Suprapubic skin (tissue), 4 donors: Measurements from ENCODE around the gene FLVCR2. TPM values are rescaled to one million over a fixed set of nuclear protein-coding genes. Genes with fewer than 3 reads are reported as not detected.

ENCODE experiments used
- DNase-seq, 2 donors: peaks; one replicate each; pipeline ENCODE4 v3.0.0-alpha.2; 2019; ENCODE audit warnings: low spot score in 2 of 2
- H3K27ac ChIP-seq: fragments of 200-600 bp; sonication (generic); one replicate; pipeline ENCODE4 v1.5.1; 2019
- H3K27me3 ChIP-seq: fragments of 200-600 bp; sonication (generic); one replicate; pipeline ENCODE4 v1.5.1; 2019
- H3K36me3 ChIP-seq: fragments of 200-600 bp; sonication (generic); one replicate; pipeline ENCODE4 v1.5.1; 2019
- H3K4me1 ChIP-seq: fragments of 200-600 bp; sonication (generic); one replicate; pipeline ENCODE4 v1.5.1; 2019
- H3K4me3 ChIP-seq: fragments of 200-600 bp; sonication (generic); one replicate; pipeline ENCODE4 v1.5.1; 2019; ENCODE audit warnings: mild to moderate bottlenecking
- H3K9me3 ChIP-seq: fragments of 200-600 bp; sonication (generic); one replicate; pipeline ENCODE4 v1.5.1; 2019
- EP300 ChIP-seq: sonication (generic); formaldehyde crosslinking; IDR thresholded peaks from one replicate; pipeline ENCODE4 v1.6.1; 2017; ENCODE audit warnings: antibody characterized with exemption
- POLR2A ChIP-seq, 2 donors: fragments of 450-650 bp; IDR thresholded peaks; one replicate each; pipeline ENCODE4 v1.6.1; 2017; ENCODE audit warnings: antibody characterized with exemption in 2 of 2, mild to moderate bottlenecking in 2 of 2, moderate library complexity in 2 of 2
- POLR2AphosphoS5 ChIP-seq, 3 donors: sonication (generic); formaldehyde crosslinking; IDR thresholded peaks; one replicate each; pipeline ENCODE4 v1.6.1; 2017; ENCODE audit warnings: antibody characterized with exemption in 3 of 3
- WGBS: methylation state at CpG from one replicate; pipeline ENCODE4 v1.1.5; 2018; 5-methylcytosine and 5-hydroxymethylcytosine counted together
- total RNA-seq, 4 donors: library from RNA; depleted of rRNA; stranded (reverse); fragments of >200 nt; gene quantifications; one replicate each; pipeline ENCODE4 v1.1.0, GENCODE V29; 2016
- TF ChIP-seq, protein P1 (sequence below), 2 donors: fragments of 200-600 bp in 1 of 2; fragments of 450-650 bp in 1 of 2; sonication (generic) in 1 of 2; IDR thresholded peaks; one replicate each; pipeline ENCODE4 v1.5.1; 2016 to 2019; ENCODE audit warnings: antibody characterized with exemption in 2 of 2, mild to moderate bottlenecking in 1 of 2, moderate library complexity in 1 of 2

The FLVCR2 gene
- total RNA-seq, 4 donors from 2014 or later, result 9.0 to 23.4 (median 17.4) TPM

DNA sequence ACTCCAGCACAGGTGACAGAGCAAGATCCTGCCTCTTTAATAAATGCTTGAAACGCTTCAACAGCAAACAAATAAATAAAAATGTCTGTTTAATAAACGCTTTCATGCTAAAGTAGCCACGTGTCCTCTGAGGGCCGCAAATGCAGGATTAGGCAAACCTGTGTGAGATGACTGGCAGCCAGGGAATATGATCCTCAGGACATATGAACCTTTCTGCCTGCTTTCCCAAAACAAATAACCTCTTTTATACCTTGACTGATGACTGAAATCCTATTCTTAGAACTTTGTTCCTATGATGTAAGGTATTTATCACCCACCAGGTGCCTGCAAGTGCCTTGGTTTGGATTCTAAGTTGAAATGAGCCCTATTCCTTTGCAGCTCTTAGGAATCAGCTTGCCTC lies 14.5 kb upstream of the FLVCR2 start:
- TF ChIP-seq POLR2AphosphoS5 (IDR thresholded peaks at IDR 0.05) (no peak), POLR2A (IDR thresholded peaks at IDR 0.05) (no peak), EP300 (no peak)
- TF ChIP-seq, protein P1, sequence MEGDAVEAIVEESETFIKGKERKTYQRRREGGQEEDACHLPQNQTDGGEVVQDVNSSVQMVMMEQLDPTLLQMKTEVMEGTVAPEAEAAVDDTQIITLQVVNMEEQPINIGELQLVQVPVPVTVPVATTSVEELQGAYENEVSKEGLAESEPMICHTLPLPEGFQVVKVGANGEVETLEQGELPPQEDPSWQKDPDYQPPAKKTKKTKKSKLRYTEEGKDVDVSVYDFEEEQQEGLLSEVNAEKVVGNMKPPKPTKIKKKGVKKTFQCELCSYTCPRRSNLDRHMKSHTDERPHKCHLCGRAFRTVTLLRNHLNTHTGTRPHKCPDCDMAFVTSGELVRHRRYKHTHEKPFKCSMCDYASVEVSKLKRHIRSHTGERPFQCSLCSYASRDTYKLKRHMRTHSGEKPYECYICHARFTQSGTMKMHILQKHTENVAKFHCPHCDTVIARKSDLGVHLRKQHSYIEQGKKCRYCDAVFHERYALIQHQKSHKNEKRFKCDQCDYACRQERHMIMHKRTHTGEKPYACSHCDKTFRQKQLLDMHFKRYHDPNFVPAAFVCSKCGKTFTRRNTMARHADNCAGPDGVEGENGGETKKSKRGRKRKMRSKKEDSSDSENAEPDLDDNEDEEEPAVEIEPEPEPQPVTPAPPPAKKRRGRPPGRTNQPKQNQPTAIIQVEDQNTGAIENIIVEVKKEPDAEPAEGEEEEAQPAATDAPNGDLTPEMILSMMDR (IDR thresholded peaks at IDR 0.05), result no peak
- no peak for DNase-seq
- no peaks in the 10 kb centered on the region for H3K9me3 ChIP-seq
- no peaks in the 10 kb centered on the region for H3K36me3 ChIP-seq
- H3K27me3 ChIP-seq, result peaks cover 3% of the 10 kb centered on the region
- H3K4me3 ChIP-seq, result no peak overlapping the region
- peaks cover 17% of the 10 kb centered on the region for H3K4me1 ChIP-seq
- 76% methylated on average over 4 of the region's 4 CpGs for WGBS
- no peak overlapping the region for H3K27ac ChIP-seq

DNA sequence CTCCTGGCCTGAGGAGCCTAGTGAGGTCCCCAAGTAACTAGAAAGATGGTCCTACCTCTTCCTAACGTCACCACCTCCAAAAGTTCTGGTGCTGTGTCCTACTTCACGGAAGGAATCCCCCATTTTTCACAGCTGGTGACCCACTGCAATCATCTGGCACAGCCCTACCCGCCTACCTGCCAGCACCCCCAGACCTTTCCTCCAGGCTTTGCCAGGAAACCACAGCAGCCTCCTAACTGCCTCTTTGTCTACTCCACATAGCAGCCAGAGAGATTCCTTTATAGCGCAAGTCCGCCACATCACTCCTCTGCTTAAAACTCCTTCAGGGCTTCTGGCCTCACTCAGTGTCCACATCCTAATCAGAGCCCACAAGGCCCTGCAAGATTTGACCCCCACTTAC lies 13.4 kb upstream of the FLVCR2 start:
- Histone ChIP-seq H3K36me3 (no peaks in the 10 kb centered on the region), H3K27me3 (peaks cover 3% of the 10 kb centered on the region), H3K9me3 (no peaks in the 10 kb centered on the region), H3K27ac (no peak overlapping the region), H3K4me1 (peaks cover 11% of the 10 kb centered on the region), H3K4me3 (no peak overlapping the region)
- DNase-seq, result no peak
- 93% methylated on average over 5 of the region's 5 CpGs for WGBS
- no peak for TF ChIP-seq EP300
- TF ChIP-seq, protein P1 (IDR thresholded peaks at IDR 0.05), result no peak
- no peak for TF ChIP-seq POLR2AphosphoS5 (IDR thresholded peaks at IDR 0.05)
- no peak for TF ChIP-seq POLR2A (IDR thresholded peaks at IDR 0.05)

DNA sequence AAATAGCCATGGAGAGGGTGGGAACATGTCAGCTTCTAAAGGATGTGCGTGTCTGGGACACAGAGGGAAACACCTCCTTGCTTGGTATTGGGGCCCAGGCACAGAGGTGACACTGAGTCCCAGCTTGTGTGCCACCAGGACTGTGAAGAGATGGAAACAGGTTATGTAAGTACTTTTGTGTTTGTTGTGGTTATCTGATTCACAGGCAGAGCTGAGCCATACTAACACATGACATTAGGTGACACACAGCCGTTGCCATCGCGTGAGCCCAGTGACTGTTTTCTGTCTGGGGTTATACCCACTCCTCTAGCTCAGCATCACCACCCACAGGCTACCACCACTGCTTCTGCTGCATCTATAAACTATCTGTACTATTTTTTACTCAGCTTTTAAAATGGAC lies 12.1 kb upstream of the FLVCR2 start:
- Histone ChIP-seq H3K4me3 (no peak overlapping the region), H3K27ac (no peak overlapping the region), H3K36me3 (no peaks in the 10 kb centered on the region), H3K9me3 (no peaks in the 10 kb centered on the region), H3K27me3 (peaks cover 3% of the 10 kb centered on the region), H3K4me1 (no peaks in the 10 kb centered on the region)
- TF ChIP-seq, protein P1 (IDR thresholded peaks at IDR 0.05), result no peak
- TF ChIP-seq EP300, result no peak
- no peak for TF ChIP-seq POLR2A (IDR thresholded peaks at IDR 0.05)
- TF ChIP-seq POLR2AphosphoS5 (IDR thresholded peaks at IDR 0.05), result no peak
- 77% methylated on average over 4 of the region's 4 CpGs for WGBS
- DNase-seq, result no peak

DNA sequence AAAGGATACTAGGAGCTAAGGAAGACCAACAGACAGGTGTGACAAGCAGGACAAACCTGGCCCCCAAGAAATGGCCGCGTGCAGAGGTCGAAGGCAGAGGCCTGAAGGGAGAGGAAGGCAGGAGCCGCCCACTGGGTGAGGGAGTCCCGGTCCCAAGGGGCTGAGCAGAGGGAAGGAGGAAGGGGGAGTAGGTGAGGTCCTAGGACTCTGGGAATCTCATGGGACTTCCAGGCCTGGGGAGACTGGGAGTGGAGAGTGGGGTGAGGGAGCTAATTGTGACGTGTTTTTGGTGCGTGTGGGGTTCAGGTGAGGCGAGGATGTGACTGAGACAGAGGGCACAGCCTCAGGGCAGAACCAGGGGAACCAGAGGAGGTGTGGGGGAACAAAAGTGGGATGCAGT lies 11.7 kb upstream of the FLVCR2 start:
- Histone ChIP-seq H3K4me3 (no peak overlapping the region), H3K27me3 (peaks cover 3% of the 10 kb centered on the region), H3K4me1 (no peaks in the 10 kb centered on the region), H3K9me3 (no peaks in the 10 kb centered on the region), H3K27ac (no peak overlapping the region), H3K36me3 (no peaks in the 10 kb centered on the region)
- 84% methylated on average over 8 of the region's 8 CpGs for WGBS
- DNase-seq, result no peak
- TF ChIP-seq POLR2AphosphoS5 (IDR thresholded peaks at IDR 0.05) (no peak), EP300 (no peak), POLR2A (IDR thresholded peaks at IDR 0.05) (no peak)
- TF ChIP-seq, protein P1 (IDR thresholded peaks at IDR 0.05), result no peak

DNA sequence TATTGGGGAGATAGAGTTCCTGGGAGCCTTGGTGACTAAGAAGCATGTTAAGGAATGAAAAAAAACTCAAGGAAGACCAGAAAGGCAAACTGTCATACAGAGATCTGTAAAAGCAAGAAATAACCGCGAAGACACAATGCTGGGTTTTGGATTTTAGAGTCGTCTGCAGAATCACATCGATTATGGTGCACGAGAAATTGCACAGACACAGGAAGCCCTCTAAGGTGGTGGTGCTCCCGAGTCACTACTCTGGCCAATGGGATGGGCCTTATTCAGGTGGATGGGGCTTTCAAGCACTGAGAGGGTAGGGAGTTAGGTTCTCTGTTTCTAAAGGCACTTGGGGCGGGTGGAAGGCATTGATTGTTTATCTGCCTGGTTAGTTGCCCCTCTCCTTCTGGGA lies 10.3 kb upstream of the FLVCR2 start:
- Histone ChIP-seq H3K27ac (no peak overlapping the region), H3K9me3 (no peaks in the 10 kb centered on the region), H3K4me1 (no peaks in the 10 kb centered on the region), H3K36me3 (no peaks in the 10 kb centered on the region), H3K4me3 (no peak overlapping the region), H3K27me3 (peaks cover 3% of the 10 kb centered on the region)
- no peak for DNase-seq
- TF ChIP-seq POLR2A (IDR thresholded peaks at IDR 0.05) (no peak), EP300 (no peak), POLR2AphosphoS5 (IDR thresholded peaks at IDR 0.05) (no peak)
- TF ChIP-seq, protein P1 (IDR thresholded peaks at IDR 0.05), result no peak
- 90% methylated on average over 7 of the region's 7 CpGs for WGBS
